Sigmoid colon (tissue), 4 donors: Measurements from ENCODE around the gene DNAJA3.

Source experiments
- CTCF ChIP-seq, 4 experiments: fragments of 450-650 bp in 3 of 4; fragments of 200-600 bp in 1 of 4; IDR thresholded peaks; one replicate each; pipeline ENCODE4 v1.5.1; 2016 to 2019; ENCODE audit warnings: antibody characterized with exemption in 4 of 4, mild to moderate bottlenecking in 3 of 4, moderate library complexity in 2 of 4
- EP300 ChIP-seq, 4 donors: sonication (generic); formaldehyde crosslinking; IDR thresholded peaks; one replicate each; pipeline ENCODE4 v1.6.1; 2017; ENCODE audit warnings: antibody characterized with exemption in 4 of 4
- POLR2A ChIP-seq, 2 donors: fragments of 450-650 bp; IDR thresholded peaks; one replicate each; pipeline ENCODE4 v1.6.1; 2016; ENCODE audit warnings: antibody characterized with exemption in 2 of 2, mild to moderate bottlenecking in 2 of 2, moderate library complexity in 2 of 2

GRCh38 chr16:4472880-4473279, 47.2 kb downstream of the DNAJA3 start:
- TF ChIP-seq CTCF (IDR thresholded peaks at IDR 0.05), result no peak
- no peak for TF ChIP-seq EP300 (IDR thresholded peaks at IDR 0.05)
- TF ChIP-seq POLR2A (IDR thresholded peaks at IDR 0.05), result no peak
